ENCODE results near the gene MYH15. TPM values are rescaled to one million over a fixed set of nuclear protein-coding genes. Genes with fewer than 3 reads are reported as not detected.

MYH15 gene
- total and polyA plus RNA-seq, 2 of the 8 experiments (the other 6 are each of a cell fraction or from before 2014, with no cell fraction given) = under 0.01 TPM; not detected in 1

DNA sequence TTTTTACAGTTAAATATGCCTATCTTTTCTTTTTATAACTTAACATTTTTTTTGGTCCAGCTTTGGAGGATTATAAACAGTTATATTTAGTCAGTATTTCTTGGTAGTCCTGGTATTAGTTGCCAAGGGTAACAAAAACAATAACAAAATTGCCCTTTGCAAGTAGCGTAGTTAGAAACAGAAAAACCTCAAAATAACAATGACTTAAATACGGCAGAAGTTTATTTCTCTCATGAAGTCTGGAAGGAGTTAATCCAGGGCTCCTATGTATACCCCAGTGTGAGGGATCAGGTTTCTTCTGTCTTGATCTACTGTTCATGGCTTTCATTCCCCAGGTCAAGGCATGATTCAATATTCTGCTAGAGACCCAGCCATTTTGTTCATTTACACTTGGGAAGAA, 14.1 kb upstream of the MYH15 start:
- Histone ChIP-seq H4K5ac (ENCODE audit: insufficient read length, low read depth, low read length) (no peak overlapping the region), H3K4me3 (ENCODE audit: extremely low read depth in 1 of 4, insufficient read depth in 2 of 4, low read depth in 3 of 4, low read length in 4 of 4) (no peak overlapping the region), H3K14ac (ENCODE audit: insufficient read length) (no peak overlapping the region), H3K4me2 (ENCODE audit: insufficient read depth in 1 of 2, low read depth in 2 of 2, low read length in 2 of 2) (no peak overlapping the region), H3K18ac (ENCODE audit: extremely low read depth, low read length) (no peak overlapping the region), H3K23ac (ENCODE audit: insufficient read length) (no peak overlapping the region), H3K23me2 (ENCODE audit: low read depth, low read length) (no peaks in the 10 kb centered on the region), H3K9ac (replicated peaks in 1 of 4; ENCODE audit: extremely low read depth in 1 of 4, low read depth in 3 of 4, low read length in 3 of 4) (no peak overlapping the region), H3K79me1 (ENCODE audit: low read depth, low read length) (no peaks in the 10 kb centered on the region), H4K20me1 (replicated peaks in 1 of 2; ENCODE audit: control insufficient read depth in 1 of 2, insufficient read depth in 2 of 2, low read length in 2 of 2) (no peaks in the 10 kb centered on the region), H3K79me2 (ENCODE audit: control insufficient read depth in 1 of 2, insufficient read depth in 2 of 2, low read length in 2 of 2) (no peaks in the 10 kb centered on the region), H2BK12ac (ENCODE audit: low read depth, low read length) (no peak overlapping the region), H2BK5ac (ENCODE audit: low read depth, low read length) (no peak overlapping the region), H3K27me3 (replicated peaks in 1 of 4; ENCODE audit: control insufficient read depth in 3 of 4, extremely low read depth in 1 of 4, insufficient read depth in 3 of 4, low read length in 3 of 4) (no peaks in the 10 kb centered on the region), H4K8ac (ENCODE audit: extremely low read depth, insufficient read depth, low read length) (no peak overlapping the region), H2AK5ac (ENCODE audit: low read depth, low read length) (no peak overlapping the region), H2BK15ac (ENCODE audit: low read length) (no peak overlapping the region), H2BK120ac (replicated peaks; ENCODE audit: low read depth, low read length) (no peak overlapping the region), H3K56ac (replicated peaks; ENCODE audit: insufficient read length, low read depth, low read length) (no peak overlapping the region), H2BK20ac (ENCODE audit: low read length) (no peak overlapping the region), H2AFZ (ENCODE audit: low read length) (no peak overlapping the region), H3K4ac (replicated peaks; ENCODE audit: insufficient read length, low read depth, low read length) (no peak overlapping the region), H3K36me3 (ENCODE audit: control insufficient read depth in 2 of 4, insufficient read depth in 4 of 4, low read length in 3 of 4) (no peaks in the 10 kb centered on the region), H3K9me3 (ENCODE audit: insufficient read depth in 2 of 2, low read depth in 1 of 2, low read length in 1 of 2) (no peaks in the 10 kb centered on the region), H4K91ac (replicated peaks; ENCODE audit: insufficient read length, low read length) (no peak overlapping the region), H3K4me1 (replicated peaks in 1 of 4; ENCODE audit: control insufficient read depth in 3 of 4, insufficient read depth in 4 of 4, low read length in 3 of 4) (no peaks in the 10 kb centered on the region), H3K27ac (ENCODE audit: low read depth, low read length) (no peak overlapping the region)
- DNase-seq (ENCODE audit: low read depth in 1 of 2, low spot score in 2 of 2) = no peak
- CTCF ChIA-PET (ENCODE audit: partially characterized antibody) = interaction anchor here (2.4 to 2.8 kb wide), 2 partner anchors 12 to 28 kb away, joined by 11 to 15 read pairs; no protein-coding TSS in a partner anchor
- FAIRE-seq = no peak
- 88% methylated on average over 2 of the region's 2 CpGs; no CpG with 5 or more reads in 1 of the 2 experiments for WGBS, 2 experiments (ENCODE audit: extremely low coverage in 1 of 2, insufficient coverage in 1 of 2, insufficient read length in 1 of 2, insufficient replicate concordance in 2 of 2, low coverage in 1 of 2, low lambda C conversion rate in 2 of 2, missing lambda C conversion rate in 1 of 2)
- POLR2A ChIA-PET (ENCODE audit: partially characterized antibody) = interaction anchor here (0.6 to 0.9 kb wide), 2 partner anchors 13 to 19 kb away, joined by 3 read pairs; no protein-coding TSS in a partner anchor
- TF ChIP-seq CREB1 (IDR thresholded peaks at IDR 0.05) (no peak), TAF7 (optimal IDR thresholded peaks at IDR 0.05; ENCODE audit: borderline replicate concordance, low read depth, low read length) (no peak), EGR1 (IDR thresholded peaks at IDR 0.05; ENCODE audit: borderline replicate concordance, low read depth, low read length) (no peak), NRF1 (IDR thresholded peaks at IDR 0.05; ENCODE audit: low read depth, low read length) (no peak), KDM5A (IDR thresholded peaks at IDR 0.05; ENCODE audit: low read length) (no peak), EP300 (IDR thresholded peaks at IDR 0.05; ENCODE audit: borderline replicate concordance in 1 of 2, low read depth in 2 of 2, low read length in 2 of 2) (no peak), SP2 (IDR thresholded peaks at IDR 0.05; ENCODE audit: low read length) (no peak), TEAD4 (IDR thresholded peaks at IDR 0.05; ENCODE audit: low read depth, low read length) (no peak), CHD1 (IDR thresholded peaks at IDR 0.05; ENCODE audit: low read depth, low read length) (no peak), POLR2A (IDR thresholded peaks at IDR 0.05; ENCODE audit: control extremely low read depth in 1 of 2, low read depth in 2 of 2, low read length in 2 of 2) (no peak), EZH2 (IDR thresholded peaks at IDR 0.05; ENCODE audit: low read depth, low read length, severe bottlenecking) (no peak), ASH2L (IDR thresholded peaks at IDR 0.05; ENCODE audit: low read length) (no peak)
